Naive B cell (primary cell): Measurements from ENCODE around the gene PRKG1. TPM values are rescaled to one million over a fixed set of nuclear protein-coding genes. Genes with fewer than 3 reads are reported as not detected.
"Not testable (repeated sequence)": the region's sequence is repeated elsewhere in the genome, so short reads cannot be mapped to it uniquely, and the experiment has no call there.

ENCODE experiments used
- ATAC-seq, 2 donors: fragments of 150-1000 bp; cut with Tn5 transposase; 2 replicates each; pipeline ENCODE4 v1.10.0; 2021; ENCODE audit warnings: low read depth in 2 of 2, mild to moderate bottlenecking in 2 of 2, moderate library complexity in 2 of 2
- DNase-seq: peaks from one replicate; pipeline ENCODE4 v3.0.0; 2022
- H3K27ac Mint-ChIP-seq, 6 donors: one replicate each; pipeline ENCODE4 v1.8.0; 2020 to 2022; ENCODE audit warnings: mild to moderate bottlenecking in 6 of 6, mixed read lengths in 6 of 6, moderate library complexity in 5 of 6, inconsistent platforms in 2 of 6
- H3K27me3 Mint-ChIP-seq, 3 donors: one replicate each; pipeline ENCODE4 v1.8.0; 2021 to 2022; ENCODE audit warnings: mixed read lengths in 3 of 3, mild to moderate bottlenecking in 1 of 3
- H3K36me3 Mint-ChIP-seq, 2 donors: one replicate each; pipeline ENCODE4 v1.8.0; 2020 to 2022; ENCODE audit warnings: mixed read lengths in 2 of 2, inconsistent platforms in 1 of 2, mild to moderate bottlenecking in 1 of 2
- H3K4me1 Mint-ChIP-seq, 3 donors: one replicate each; pipeline ENCODE4 v1.8.0; 2020 to 2022; ENCODE audit warnings: mixed read lengths in 3 of 3, inconsistent platforms in 1 of 3, mild to moderate bottlenecking in 1 of 3, moderate library complexity in 1 of 3
- H3K4me3 Mint-ChIP-seq, 8 donors: one replicate each; pipeline ENCODE4 v1.8.0; 2020 to 2022; ENCODE audit warnings: mild to moderate bottlenecking in 8 of 8, mixed read lengths in 8 of 8, moderate library complexity in 8 of 8, inconsistent platforms in 2 of 8
- H3K9me3 Mint-ChIP-seq, 7 donors: one replicate each; pipeline ENCODE4 v1.8.0; 2020 to 2022; ENCODE audit warnings: mixed read lengths in 7 of 7, mild to moderate bottlenecking in 5 of 7, inconsistent platforms in 2 of 7, moderate library complexity in 1 of 7
- polyA plus RNA-seq, 6 donors: library from polyadenylated mRNA; unstranded; fragments of 300-500 nt; fragmentation: Illumina TruSeq; gene quantifications; one replicate each; pipeline ENCODE4 v1.2.3, GENCODE V29; 2021; ENCODE audit warnings: low read depth in 6 of 6

Gene PRKG1
- polyA plus RNA-seq, 6 donors from 2014 or later = 0.21 TPM; not detected in 5

- H3K27me3 Mint-ChIP-seq, H3K4me3 Mint-ChIP-seq, H3K36me3 Mint-ChIP-seq, H3K27ac Mint-ChIP-seq, ATAC-seq, H3K9me3 Mint-ChIP-seq, H3K4me1 Mint-ChIP-seq, DNase-seq: not testable (repeated sequence)
Measured at GRCh38 chr10:51341745-51342144, 267.5 kb downstream of the PRKG1 start.

- DNase-seq (no peak), ATAC-seq (no peak)
- Mint-ChIP-seq H3K27me3 (no peaks in the 10 kb centered on the region), H3K27ac (no peak overlapping the region), H3K4me1 (no peaks in the 10 kb centered on the region), H3K9me3 (no peaks in the 10 kb centered on the region), H3K36me3 (no peaks in the 10 kb centered on the region), H3K4me3 (no peak overlapping the region)
Measured at GRCh38 chr10:51342381-51342780, 268.1 kb downstream of the PRKG1 start.

GRCh38 chr10:51343391-51343790 lies 269.1 kb downstream of the PRKG1 start:
- Mint-ChIP-seq H3K9me3 (peaks cover 0 to 2% (median 0%) of the 10 kb centered on the region in 7 donors), H3K36me3 (no peaks in the 10 kb centered on the region), H3K4me1 (no peaks in the 10 kb centered on the region), H3K27me3 (no peaks in the 10 kb centered on the region), H3K4me3 (no peak overlapping the region), H3K27ac (no peak overlapping the region)
- ATAC-seq = no peak
- DNase-seq = no peak

- no peaks in the 10 kb centered on the region for H3K4me1 Mint-ChIP-seq
- DNase-seq = no peak
- no peak overlapping the region for H3K4me3 Mint-ChIP-seq
- no peak for ATAC-seq
- H3K9me3 Mint-ChIP-seq = peaks cover 0 to 2% (median 0%) of the 10 kb centered on the region in 7 donors
- no peaks in the 10 kb centered on the region for H3K27me3 Mint-ChIP-seq
- no peak overlapping the region for H3K27ac Mint-ChIP-seq
- no peaks in the 10 kb centered on the region for H3K36me3 Mint-ChIP-seq
Measured at GRCh38 chr10:51344371-51344770, 270.1 kb downstream of the PRKG1 start.

- H3K27me3 Mint-ChIP-seq = peaks cover 0 to 5% (median 0%) of the 10 kb centered on the region in 3 donors
- no peak overlapping the region for H3K4me3 Mint-ChIP-seq
- H3K27ac Mint-ChIP-seq = no peak overlapping the region
- DNase-seq (no peak), ATAC-seq (no peak)
- peaks cover 0 to 7% (median 4%) of the 10 kb centered on the region in 7 donors for H3K9me3 Mint-ChIP-seq
- H3K36me3 Mint-ChIP-seq = no peaks in the 10 kb centered on the region
- H3K4me1 Mint-ChIP-seq = no peaks in the 10 kb centered on the region
Measured at GRCh38 chr10:51348622-51349021, 274.3 kb downstream of the PRKG1 start.

GRCh38 chr10:51357170-51357569 lies 282.9 kb downstream of the PRKG1 start:
- H3K27me3 Mint-ChIP-seq = peaks cover 0 to 5% (median 0%) of the 10 kb centered on the region in 3 donors
- H3K4me3 Mint-ChIP-seq = no peak overlapping the region
- DNase-seq = no peak
- H3K9me3 Mint-ChIP-seq = peaks cover 0 to 4% (median 0%) of the 10 kb centered on the region in 7 donors
- no peaks in the 10 kb centered on the region for H3K4me1 Mint-ChIP-seq
- no peaks in the 10 kb centered on the region for H3K36me3 Mint-ChIP-seq
- no peak for ATAC-seq
- no peak overlapping the region for H3K27ac Mint-ChIP-seq

- DNase-seq (no peak), ATAC-seq (no peak)
- H3K27me3 Mint-ChIP-seq = no peaks in the 10 kb centered on the region
- peaks cover 0 to 1% (median 0%) of the 10 kb centered on the region in 7 donors for H3K9me3 Mint-ChIP-seq
- no peaks in the 10 kb centered on the region for H3K36me3 Mint-ChIP-seq
- no peak overlapping the region for H3K27ac Mint-ChIP-seq
- no peaks in the 10 kb centered on the region for H3K4me1 Mint-ChIP-seq
- no peak overlapping the region for H3K4me3 Mint-ChIP-seq
Measured at GRCh38 chr10:51358227-51358626, 283.9 kb downstream of the PRKG1 start.

- Mint-ChIP-seq H3K27ac (no peak overlapping the region), H3K27me3 (peaks cover 0 to 8% (median 5%) of the 10 kb centered on the region in 3 donors), H3K4me1 (no peaks in the 10 kb centered on the region), H3K36me3 (no peaks in the 10 kb centered on the region), H3K4me3 (no peak overlapping the region), H3K9me3 (no peaks in the 10 kb centered on the region)
- DNase-seq = no peak
- no peak for ATAC-seq
Measured at GRCh38 chr10:51363415-51363814, 289.1 kb downstream of the PRKG1 start.

GRCh38 chr10:51364674-51365073 lies 290.4 kb downstream of the PRKG1 start:
- Mint-ChIP-seq H3K27ac (no peak overlapping the region), H3K27me3 (peaks cover 0 to 8% (median 5%) of the 10 kb centered on the region in 3 donors), H3K9me3 (no peaks in the 10 kb centered on the region), H3K36me3 (no peaks in the 10 kb centered on the region), H3K4me3 (no peak overlapping the region), H3K4me1 (no peaks in the 10 kb centered on the region)
- no peak for DNase-seq
- ATAC-seq = no peak

GRCh38 chr10:51366044-51366443 lies 291.8 kb downstream of the PRKG1 start:
- Mint-ChIP-seq H3K4me1 (no peaks in the 10 kb centered on the region), H3K27me3 (peaks cover 0 to 10% (median 8%) of the 10 kb centered on the region in 3 donors), H3K27ac (no peak overlapping the region), H3K4me3 (no peak overlapping the region), H3K36me3 (no peaks in the 10 kb centered on the region), H3K9me3 (no peaks in the 10 kb centered on the region)
- DNase-seq (no peak), ATAC-seq (no peak)

- no peak overlapping the region for H3K4me3 Mint-ChIP-seq
- H3K27me3 Mint-ChIP-seq = peaks cover 0 to 10% (median 8%) of the 10 kb centered on the region in 3 donors
- DNase-seq (no peak), ATAC-seq (no peak)
- H3K9me3 Mint-ChIP-seq = no peaks in the 10 kb centered on the region
- no peaks in the 10 kb centered on the region for H3K36me3 Mint-ChIP-seq
- no peak overlapping the region for H3K27ac Mint-ChIP-seq
- H3K4me1 Mint-ChIP-seq = no peaks in the 10 kb centered on the region
Measured at GRCh38 chr10:51367127-51367526, 292.8 kb downstream of the PRKG1 start.

GRCh38 chr10:51367694-51368093 lies 293.4 kb downstream of the PRKG1 start:
- H3K27ac Mint-ChIP-seq = no peak overlapping the region
- ATAC-seq (no peak), DNase-seq (no peak)
- no peaks in the 10 kb centered on the region for H3K4me1 Mint-ChIP-seq
- H3K9me3 Mint-ChIP-seq = no peaks in the 10 kb centered on the region
- H3K36me3 Mint-ChIP-seq = no peaks in the 10 kb centered on the region
- peaks cover 0 to 10% (median 8%) of the 10 kb centered on the region in 3 donors for H3K27me3 Mint-ChIP-seq
- no peak overlapping the region for H3K4me3 Mint-ChIP-seq

- Mint-ChIP-seq H3K4me1 (no peaks in the 10 kb centered on the region), H3K27ac (no peak overlapping the region), H3K9me3 (no peaks in the 10 kb centered on the region), H3K27me3 (peaks cover 0 to 10% (median 8%) of the 10 kb centered on the region in 3 donors), H3K36me3 (no peaks in the 10 kb centered on the region), H3K4me3 (no peak overlapping the region)
- DNase-seq (no peak), ATAC-seq (no peak)
Measured at GRCh38 chr10:51368943-51369342, 294.7 kb downstream of the PRKG1 start.

GRCh38 chr10:51369903-51370302 lies 295.6 kb downstream of the PRKG1 start:
- H3K27me3 Mint-ChIP-seq = peaks cover 4 to 10% (median 8%) of the 10 kb centered on the region in 3 donors
- no peaks in the 10 kb centered on the region for H3K9me3 Mint-ChIP-seq
- DNase-seq (no peak), ATAC-seq (no peak)
- H3K36me3 Mint-ChIP-seq = no peaks in the 10 kb centered on the region
- no peak overlapping the region for H3K4me3 Mint-ChIP-seq
- peak overlapping the region in 1 of 6 donors; percentile 40 for H3K27ac Mint-ChIP-seq
- no peaks in the 10 kb centered on the region for H3K4me1 Mint-ChIP-seq

- H3K27ac Mint-ChIP-seq = no peak overlapping the region
- DNase-seq (no peak), ATAC-seq (no peak)
- no peak overlapping the region for H3K4me3 Mint-ChIP-seq
- no peaks in the 10 kb centered on the region for H3K36me3 Mint-ChIP-seq
- H3K4me1 Mint-ChIP-seq = no peaks in the 10 kb centered on the region
- H3K27me3 Mint-ChIP-seq = peaks cover 4 to 8% (median 5%) of the 10 kb centered on the region in 3 donors
- no peaks in the 10 kb centered on the region for H3K9me3 Mint-ChIP-seq
Measured at GRCh38 chr10:51371743-51372142, 297.5 kb downstream of the PRKG1 start.
